ENCODE results near the gene DPYD. TPM values are rescaled to one million over a fixed set of nuclear protein-coding genes. Genes with fewer than 3 reads are reported as not detected.

DPYD gene
- total RNA-seq, 2 experiments from 2014 or later, result 42.1 to 44.6 TPM

DNA sequence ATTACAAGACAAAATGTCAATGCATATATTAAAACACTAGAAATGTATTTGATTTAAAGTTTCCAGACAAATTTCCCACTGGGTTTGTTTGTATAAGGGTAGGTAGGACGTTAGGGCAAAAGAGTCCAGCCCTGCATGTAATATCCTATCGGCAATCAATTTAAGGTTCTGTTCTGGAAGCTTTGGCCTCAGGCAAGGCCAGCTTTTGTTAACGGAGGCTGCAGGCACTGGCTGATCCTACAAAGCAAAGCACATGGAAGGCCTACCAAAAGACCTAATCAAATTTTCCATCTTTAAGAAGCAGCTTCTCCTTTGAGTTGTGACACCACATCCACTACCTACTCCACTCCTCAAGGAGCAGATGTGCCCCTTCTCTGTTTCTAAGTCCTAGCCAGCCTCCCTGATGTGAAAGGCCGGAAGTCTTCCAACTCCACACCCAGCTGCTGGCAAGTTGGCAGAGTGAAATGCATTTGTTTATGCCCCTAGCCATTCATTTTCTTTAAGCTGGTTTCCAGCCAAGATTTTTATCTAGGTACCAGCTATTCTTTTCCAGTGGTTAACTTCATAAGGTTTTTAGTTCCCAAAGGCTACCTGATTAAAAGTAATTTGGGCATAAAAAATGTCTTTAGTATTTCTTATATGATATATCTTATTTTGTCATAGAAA lies 746.7 kb downstream of the DPYD start:
- ChIA-PET POLR2A (no interaction called here), CTCF (no interaction called here)
- DNase-seq, result no peak
- Mint-ChIP-seq H3K27ac (no peak overlapping the region), H3K4me1 (no peaks in the 10 kb centered on the region), H3K36me3 (ENCODE audit: low read depth) (no peaks in the 10 kb centered on the region), H3K27me3 (no peaks in the 10 kb centered on the region), H3K9me3 (no peaks in the 10 kb centered on the region), H3K4me3 (no peak overlapping the region)

DNA sequence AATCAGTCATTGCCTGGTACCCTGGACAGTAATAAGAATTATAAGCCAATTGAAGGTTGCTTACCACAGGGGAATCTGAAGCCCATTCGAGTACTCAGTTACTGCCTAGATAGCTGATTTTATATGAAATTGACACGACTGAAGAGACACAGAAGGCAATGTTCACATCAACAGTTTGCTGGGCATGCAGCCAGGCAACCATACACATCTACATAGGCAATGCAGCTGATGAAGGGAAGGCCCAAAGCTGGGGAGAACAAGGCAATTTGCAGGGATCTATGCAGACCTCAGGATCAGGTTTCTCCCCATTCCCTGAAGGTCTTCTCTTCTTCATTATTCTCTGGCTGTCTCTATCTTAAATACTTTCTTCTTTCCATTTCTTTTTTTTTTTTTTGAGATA lies 750.5 kb downstream of the DPYD start:
- ChIA-PET POLR2A (no interaction called here), CTCF (no interaction called here)
- Mint-ChIP-seq H3K27ac (no peak overlapping the region), H3K4me3 (no peak overlapping the region), H3K36me3 (ENCODE audit: low read depth) (no peaks in the 10 kb centered on the region), H3K9me3 (no peaks in the 10 kb centered on the region), H3K4me1 (no peaks in the 10 kb centered on the region), H3K27me3 (no peaks in the 10 kb centered on the region)
- no peak for DNase-seq

DNA sequence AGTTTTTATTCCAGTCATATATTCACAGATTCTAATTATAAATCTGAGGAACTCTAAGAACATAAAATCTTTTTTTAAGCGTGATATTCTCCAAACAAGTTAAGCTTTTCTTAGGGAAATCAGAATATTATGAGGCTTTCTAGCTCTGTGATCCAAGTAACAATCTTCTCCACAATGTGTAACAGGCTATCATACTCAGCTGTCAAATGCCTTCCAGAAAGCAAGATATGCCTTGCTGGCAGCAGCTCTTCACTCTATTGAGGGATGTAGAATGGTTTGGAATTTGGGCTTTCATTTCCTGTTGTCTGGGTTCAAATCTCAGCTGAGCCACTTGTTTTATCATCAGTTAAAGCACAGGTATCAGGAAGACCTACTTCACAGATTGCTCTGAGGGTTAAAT lies 752.8 kb downstream of the DPYD start:
- no peak overlapping the region for H3K4me3 Mint-ChIP-seq
- CTCF ChIA-PET, result no interaction called here
- no peaks in the 10 kb centered on the region for H3K27me3 Mint-ChIP-seq
- H3K4me1 Mint-ChIP-seq, result peaks cover 5% of the 10 kb centered on the region
- POLR2A ChIA-PET, result no interaction called here
- H3K27ac Mint-ChIP-seq, result no peak overlapping the region
- H3K9me3 Mint-ChIP-seq, result peaks cover 3% of the 10 kb centered on the region
- no peaks in the 10 kb centered on the region for H3K36me3 Mint-ChIP-seq (ENCODE audit: low read depth)
- DNase-seq, result no peak

DNA sequence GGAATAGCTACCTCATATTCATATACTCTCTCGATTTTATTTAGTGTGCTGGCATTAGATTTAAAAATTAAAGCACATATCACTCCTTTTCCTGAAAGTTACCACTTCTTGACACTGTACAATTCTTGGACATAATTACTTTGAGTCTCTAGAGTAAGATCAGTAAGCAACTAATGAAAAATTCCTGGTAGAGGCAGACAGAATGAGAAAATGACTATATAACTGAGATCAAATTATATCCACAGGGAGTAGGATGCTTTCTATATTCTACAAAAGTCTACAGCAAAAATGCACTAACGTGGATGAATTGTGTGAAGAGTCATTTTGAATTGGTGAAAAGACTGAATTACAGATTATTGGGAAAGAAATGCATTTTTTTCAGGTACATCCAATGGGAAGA lies 753.6 kb downstream of the DPYD start:
- Mint-ChIP-seq H3K27me3 (no peaks in the 10 kb centered on the region), H3K27ac (no peak overlapping the region), H3K36me3 (ENCODE audit: low read depth) (no peaks in the 10 kb centered on the region), H3K4me3 (no peak overlapping the region), H3K9me3 (peaks cover 3% of the 10 kb centered on the region), H3K4me1 (peaks cover 5% of the 10 kb centered on the region)
- no peak for DNase-seq
- ChIA-PET CTCF (no interaction called here), POLR2A (no interaction called here)

DNA sequence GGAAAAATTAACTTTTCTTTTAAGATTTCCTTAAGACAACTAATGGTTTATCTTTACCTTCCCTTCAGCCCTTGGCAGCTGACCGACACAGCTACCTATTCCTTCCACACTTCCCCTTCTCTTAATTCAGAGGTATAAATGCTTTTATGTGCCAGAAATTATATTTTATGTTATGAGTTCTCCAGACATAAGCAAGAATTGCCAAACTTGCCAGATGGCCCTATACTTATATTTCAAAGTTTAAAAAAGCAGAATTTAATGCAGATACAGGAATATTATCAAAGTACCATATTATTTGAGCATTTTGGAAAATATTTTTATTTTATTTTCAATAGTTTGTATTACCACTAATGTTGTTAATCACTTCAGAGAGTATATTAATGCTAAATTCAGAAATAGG lies 754.2 kb downstream of the DPYD start:
- Mint-ChIP-seq H3K27me3 (no peaks in the 10 kb centered on the region), H3K4me1 (peaks cover 5% of the 10 kb centered on the region), H3K27ac (no peak overlapping the region), H3K4me3 (no peak overlapping the region), H3K36me3 (ENCODE audit: low read depth) (no peaks in the 10 kb centered on the region), H3K9me3 (peaks cover 3% of the 10 kb centered on the region)
- CTCF ChIA-PET, result no interaction called here
- no peak for DNase-seq
- POLR2A ChIA-PET, result no interaction called here

DNA sequence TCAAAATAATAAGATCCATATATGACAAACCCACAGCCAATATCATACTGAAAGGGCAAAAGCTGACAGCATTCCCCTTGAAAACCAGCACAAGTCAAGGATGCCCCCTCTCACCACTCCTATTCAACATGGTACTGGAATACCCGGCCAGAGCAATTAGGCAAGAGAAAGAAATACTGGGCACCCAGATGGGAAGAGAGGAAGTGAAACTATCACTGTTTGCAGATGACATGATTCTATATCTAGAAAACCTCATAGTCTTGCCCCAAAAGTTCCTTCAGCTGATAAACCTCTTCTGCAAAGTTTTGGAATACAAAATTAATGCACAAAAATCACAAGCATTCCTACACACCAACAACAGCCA lies 756.6 kb downstream of the DPYD start:
- Mint-ChIP-seq H3K27me3 (no peaks in the 10 kb centered on the region), H3K9me3 (peaks cover 3% of the 10 kb centered on the region), H3K4me3 (no peak overlapping the region), H3K4me1 (peaks cover 5% of the 10 kb centered on the region), H3K36me3 (ENCODE audit: low read depth) (no peaks in the 10 kb centered on the region), H3K27ac (no peak overlapping the region)
- no peak for DNase-seq
- ChIA-PET POLR2A (no interaction called here), CTCF (no interaction called here)

DNA sequence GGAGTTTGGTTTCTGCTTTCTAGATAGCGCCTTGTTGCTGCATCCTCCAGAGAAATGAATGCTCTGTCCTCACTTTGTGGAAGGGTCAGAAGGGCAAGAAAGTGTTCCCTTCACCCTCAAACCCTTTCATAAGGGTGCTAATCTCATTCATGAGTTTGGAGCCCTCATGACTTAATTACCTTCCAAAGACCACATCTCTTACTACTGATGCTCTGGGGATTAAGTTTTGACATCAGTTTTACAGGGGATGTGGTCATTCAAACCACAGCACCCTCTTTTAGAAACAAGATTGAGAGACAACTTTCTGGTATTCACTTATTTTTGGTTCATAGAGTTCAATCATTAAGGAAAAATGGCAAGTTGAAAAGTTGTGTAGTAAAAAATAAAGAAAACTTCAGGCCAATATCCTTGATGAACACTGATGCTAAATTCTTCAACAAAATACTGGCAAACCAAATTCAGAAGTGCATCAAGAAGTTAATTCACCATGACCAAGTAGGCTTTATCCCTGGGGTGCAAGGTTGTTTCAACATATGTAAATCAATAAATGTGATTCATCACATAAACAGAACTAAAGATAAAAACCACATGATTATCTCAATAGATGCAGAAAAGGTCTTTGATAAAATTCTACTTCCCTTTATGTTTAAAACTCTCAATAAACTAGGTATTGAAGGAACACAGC lies 757.1 kb downstream of the DPYD start:
- CTCF ChIA-PET, result no interaction called here
- no peaks in the 10 kb centered on the region for H3K36me3 Mint-ChIP-seq (ENCODE audit: low read depth)
- H3K27ac Mint-ChIP-seq, result no peak overlapping the region
- POLR2A ChIA-PET, result no interaction called here
- peaks cover 5% of the 10 kb centered on the region for H3K4me1 Mint-ChIP-seq
- no peak overlapping the region for H3K4me3 Mint-ChIP-seq
- no peak for DNase-seq
- H3K27me3 Mint-ChIP-seq, result no peaks in the 10 kb centered on the region
- peaks cover 3% of the 10 kb centered on the region for H3K9me3 Mint-ChIP-seq

DNA sequence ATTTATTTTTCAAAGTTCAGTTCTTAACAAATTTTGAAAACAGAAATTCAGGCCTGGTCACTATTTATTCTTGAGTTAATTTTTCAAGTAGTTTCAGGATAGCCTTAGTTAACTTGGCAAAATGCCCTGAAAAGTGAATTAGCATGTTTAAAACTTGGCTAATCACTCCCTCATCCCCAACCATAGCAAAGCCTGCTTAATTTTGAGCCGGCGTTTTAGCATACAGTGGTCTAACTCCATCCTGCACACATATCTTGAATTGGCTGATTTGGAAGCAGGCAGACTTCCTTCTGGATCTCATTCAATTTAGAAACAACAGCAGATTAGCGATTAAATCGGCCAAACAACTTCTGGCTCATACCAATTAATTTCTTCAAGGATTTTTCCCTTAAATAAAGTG lies 760.0 kb downstream of the DPYD start:
- H3K27me3 Mint-ChIP-seq, result no peaks in the 10 kb centered on the region

DNA sequence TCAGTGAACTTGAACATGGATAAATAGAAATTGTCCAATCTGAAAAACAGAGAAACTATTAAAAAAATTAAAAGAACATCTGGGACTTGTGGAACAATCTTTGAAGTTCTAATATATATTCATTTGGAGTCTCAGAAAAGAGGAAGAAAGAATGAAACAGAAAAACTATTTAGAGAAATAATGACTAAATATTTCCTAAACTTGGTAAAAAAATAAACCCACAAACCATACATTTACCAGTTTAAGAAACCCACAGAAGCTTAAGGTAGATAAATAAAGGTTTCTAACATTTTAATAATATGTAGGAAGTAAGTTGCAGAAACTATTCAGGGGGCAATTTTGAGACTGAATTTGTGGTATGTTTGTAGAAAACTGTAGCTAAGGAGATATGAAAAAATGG lies 761.5 kb downstream of the DPYD start:
- Mint-ChIP-seq H3K27ac (no peak overlapping the region), H3K4me3 (no peak overlapping the region), H3K27me3 (no peaks in the 10 kb centered on the region), H3K4me1 (peaks cover 5% of the 10 kb centered on the region), H3K36me3 (ENCODE audit: low read depth) (no peaks in the 10 kb centered on the region), H3K9me3 (peaks cover 3% of the 10 kb centered on the region)
- ChIA-PET CTCF (no interaction called here), POLR2A (no interaction called here)
- no peak for DNase-seq

More for the DNA sequence above, 760.0 kb downstream of the DPYD start:
- H3K4me1 Mint-ChIP-seq, result peaks cover 5% of the 10 kb centered on the region
- H3K9me3 Mint-ChIP-seq, result peaks cover 6% of the 10 kb centered on the region
- H3K36me3 Mint-ChIP-seq (ENCODE audit: low read depth), result no peaks in the 10 kb centered on the region
- CTCF ChIA-PET, result no interaction called here
- no peak overlapping the region for H3K4me3 Mint-ChIP-seq
- POLR2A ChIA-PET, result no interaction called here
- H3K27ac Mint-ChIP-seq, result no peak overlapping the region
- DNase-seq, result no peak

DNA sequence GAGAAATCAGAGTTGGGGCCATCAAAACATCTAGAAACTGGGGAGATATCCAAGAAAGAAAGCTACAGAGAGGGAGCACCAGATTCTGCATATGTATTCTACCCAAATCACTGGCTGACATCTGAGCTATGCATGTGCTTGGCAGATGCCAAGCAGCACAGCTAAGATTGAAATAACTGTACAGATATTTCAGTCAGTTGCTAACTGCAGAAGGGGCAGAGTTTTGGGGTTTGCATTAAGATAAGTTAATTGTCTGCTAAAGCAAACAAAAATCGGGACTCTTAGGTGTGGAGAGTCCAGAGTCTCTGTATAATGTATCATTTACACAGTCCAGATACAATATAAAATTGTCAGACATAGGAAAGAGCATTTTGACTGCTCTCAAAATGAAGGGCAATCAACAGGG lies 762.1 kb downstream of the DPYD start:
- CTCF ChIA-PET, result no interaction called here
- H3K4me1 Mint-ChIP-seq, result peaks cover 1% of the 10 kb centered on the region
- DNase-seq, result no peak
- H3K27ac Mint-ChIP-seq, result no peak overlapping the region
- peaks cover 7% of the 10 kb centered on the region for H3K9me3 Mint-ChIP-seq
- H3K36me3 Mint-ChIP-seq (ENCODE audit: low read depth), result no peaks in the 10 kb centered on the region
- POLR2A ChIA-PET, result no interaction called here
- no peak overlapping the region for H3K4me3 Mint-ChIP-seq
- H3K27me3 Mint-ChIP-seq, result no peaks in the 10 kb centered on the region

DNA sequence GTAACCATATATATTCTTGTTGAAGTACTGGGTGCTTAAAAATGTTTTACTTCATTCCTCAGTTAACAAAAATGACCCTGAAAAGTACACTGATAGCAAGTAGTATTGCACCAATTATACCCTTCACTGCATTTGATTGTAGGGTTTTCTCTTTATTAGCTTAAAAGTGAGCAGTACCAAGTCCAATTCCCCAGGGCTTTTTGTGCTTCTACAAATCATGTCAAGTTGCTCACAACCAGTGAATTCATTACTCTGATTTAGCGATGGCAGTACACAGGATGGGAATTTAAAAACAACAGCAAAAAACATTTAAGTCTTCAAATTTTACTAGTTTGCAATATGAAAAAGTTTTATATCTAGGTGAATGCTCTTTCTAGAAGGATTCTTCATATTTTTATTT lies 762.8 kb downstream of the DPYD start:
- ChIA-PET POLR2A (no interaction called here), CTCF (no interaction called here)
- Mint-ChIP-seq H3K27ac (no peak overlapping the region), H3K9me3 (peaks cover 11% of the 10 kb centered on the region), H3K27me3 (no peaks in the 10 kb centered on the region), H3K4me3 (no peak overlapping the region), H3K36me3 (ENCODE audit: low read depth) (no peaks in the 10 kb centered on the region), H3K4me1 (no peaks in the 10 kb centered on the region)
- no peak for DNase-seq

DNA sequence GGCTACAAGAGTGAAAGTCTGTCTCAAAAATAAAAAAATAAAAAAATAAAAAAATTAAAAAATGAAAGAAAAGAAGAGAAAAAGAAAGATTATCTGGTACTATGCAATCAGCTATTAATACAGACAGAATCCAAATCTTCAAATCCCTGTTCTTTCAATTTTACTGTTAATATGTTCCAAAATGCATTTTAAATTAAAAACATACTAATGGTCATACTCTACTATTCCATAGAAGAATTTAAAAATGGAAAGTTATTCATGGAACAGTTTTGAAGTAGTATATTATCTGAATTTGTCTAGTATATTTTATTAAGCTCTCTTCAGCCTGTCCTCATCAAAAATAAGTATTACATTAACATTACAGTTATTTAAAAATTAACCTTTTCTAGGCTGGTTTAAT lies 769.2 kb downstream of the DPYD start:
- ChIA-PET POLR2A (no interaction called here), CTCF (no interaction called here)
- no peak overlapping the region for H3K27ac Mint-ChIP-seq
- no peaks in the 10 kb centered on the region for H3K4me1 Mint-ChIP-seq
- H3K27me3 Mint-ChIP-seq, result no peaks in the 10 kb centered on the region
- H3K9me3 Mint-ChIP-seq, result peaks cover 7% of the 10 kb centered on the region
- H3K4me3 Mint-ChIP-seq, result no peak overlapping the region
- no peak for DNase-seq
- H3K36me3 Mint-ChIP-seq (ENCODE audit: low read depth), result no peaks in the 10 kb centered on the region

DNA sequence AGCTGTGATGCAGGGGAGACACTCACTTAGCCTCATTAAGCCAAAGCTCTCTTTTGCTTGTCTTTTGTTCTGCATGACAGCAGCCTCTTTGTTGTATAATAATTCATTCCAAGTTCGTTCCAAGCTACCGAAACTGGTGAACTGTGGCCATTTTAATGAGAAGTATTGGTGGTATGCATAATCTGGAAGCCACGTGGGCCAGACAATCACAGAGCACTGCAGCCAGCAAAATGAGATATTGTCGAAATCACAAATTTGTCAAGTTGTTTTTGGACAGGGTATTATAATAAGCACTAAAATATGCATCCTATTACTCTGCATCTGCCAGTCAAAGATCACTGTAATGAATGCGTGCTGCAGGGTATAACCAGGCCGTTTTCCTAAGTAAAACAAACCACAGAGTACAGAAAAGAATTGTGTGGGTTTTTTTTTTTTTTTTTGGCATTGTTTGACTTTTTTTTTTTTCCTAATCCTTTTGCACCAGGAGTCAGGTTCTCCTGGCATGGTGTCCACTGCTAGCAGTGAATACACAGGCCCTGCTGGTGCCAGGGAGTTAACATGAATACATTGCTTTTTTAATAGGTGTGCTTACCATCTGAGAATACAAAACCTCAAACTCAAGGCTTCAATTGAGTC lies 775.4 kb downstream of the DPYD start:
- POLR2A ChIA-PET, result no interaction called here
- H3K36me3 Mint-ChIP-seq (ENCODE audit: low read depth), result no peaks in the 10 kb centered on the region
- CTCF ChIA-PET, result no interaction called here
- no peaks in the 10 kb centered on the region for H3K4me1 Mint-ChIP-seq
- H3K27ac Mint-ChIP-seq, result no peak overlapping the region
- no peaks in the 10 kb centered on the region for H3K9me3 Mint-ChIP-seq
- H3K27me3 Mint-ChIP-seq, result no peaks in the 10 kb centered on the region
- H3K4me3 Mint-ChIP-seq, result no peak overlapping the region
- no peak for DNase-seq

DNA sequence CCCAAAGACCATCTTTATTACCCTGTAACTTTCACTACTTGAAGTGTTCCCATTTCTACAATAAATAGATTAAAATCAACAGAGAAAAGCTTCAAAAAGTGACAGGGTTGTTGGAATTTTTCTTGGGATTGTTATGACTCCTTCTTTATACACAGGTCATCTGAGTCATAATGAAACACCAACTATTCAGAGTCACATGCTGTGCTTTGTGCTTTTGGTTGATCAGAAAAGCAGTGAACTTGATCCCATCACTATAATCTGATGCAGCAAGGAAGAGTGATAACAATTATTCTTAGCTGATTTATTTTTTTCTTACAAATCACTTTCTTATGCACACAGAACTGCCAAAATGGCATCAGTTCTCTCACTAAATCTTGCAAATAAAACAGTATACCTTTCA lies 776.3 kb downstream of the DPYD start:
- no peaks in the 10 kb centered on the region for H3K27me3 Mint-ChIP-seq
- H3K36me3 Mint-ChIP-seq (ENCODE audit: low read depth), result no peaks in the 10 kb centered on the region
- no peaks in the 10 kb centered on the region for H3K4me1 Mint-ChIP-seq
- H3K9me3 Mint-ChIP-seq, result no peaks in the 10 kb centered on the region
- CTCF ChIA-PET, result no interaction called here
- no peak overlapping the region for H3K4me3 Mint-ChIP-seq
- no peak for DNase-seq
- POLR2A ChIA-PET, result no interaction called here
- no peak overlapping the region for H3K27ac Mint-ChIP-seq
